Thoracic aorta (tissue), 2 donors: ENCODE data around the gene GAB2. TPM values are rescaled to one million over a fixed set of nuclear protein-coding genes. Genes with fewer than 3 reads are reported as not detected.
A peak's percentile ranks its signal among the peaks of the same experiment; 100 is the strongest.

Source experiments
- ATAC-seq: fragments of 150-250 bp; one replicate; pipeline ENCODE4 v1.8.0; 2017; ENCODE audit warnings: low read depth; ENCODE audit not compliant: insufficient number of reproducible peaks, low FRiP score
- DNase-seq: peaks from one replicate; pipeline ENCODE4 v3.0.0-alpha.2; 2020; ENCODE audit warnings: low spot score
- H3K27ac ChIP-seq, 2 donors: fragments of 200-600 bp; sonication (generic); 1 replicate in 1 of 2; 2 replicates in 1 of 2; pipeline ENCODE4 v1.5.1; 2016; ENCODE audit warnings: mild to moderate bottlenecking in 2 of 2, moderate library complexity in 2 of 2
- H3K27me3 ChIP-seq: fragments of 200-600 bp; sonication (generic); replicated peaks from 2 replicates; pipeline ENCODE4 v1.6.0; 2016; ENCODE audit warnings: mild to moderate bottlenecking; ENCODE audit not compliant: insufficient read depth
- H3K36me3 ChIP-seq: fragments of 200-600 bp; sonication (generic); one replicate; pipeline ENCODE4 v1.5.1; 2016
- H3K4me1 ChIP-seq, 2 donors: fragments of 200-600 bp; sonication (generic); 1 replicate in 1 of 2; 2 replicates in 1 of 2; pipeline versions ENCODE4 v1.5.1 to v1.6.0; 2016; ENCODE audit warnings: low read depth in 2 of 2, mild to moderate bottlenecking in 1 of 2; ENCODE audit not compliant: control insufficient read depth in 1 of 2
- H3K4me3 ChIP-seq: fragments of 200-600 bp; sonication (generic); 2 replicates; pipeline ENCODE4 v1.5.1; 2016; ENCODE audit warnings: mild to moderate bottlenecking
- H3K9me3 ChIP-seq: fragments of 200-600 bp; sonication (generic); 2 replicates; pipeline ENCODE4 v1.5.1; 2016
- CTCF ChIP-seq: fragments of 200-600 bp; sonication (generic); IDR thresholded peaks from one replicate; pipeline ENCODE4 v1.5.1; 2019; ENCODE audit warnings: antibody characterized with exemption
- total RNA-seq, 2 donors: library from RNA; depleted of rRNA; stranded (reverse); fragments of >200 nt; gene quantifications; one replicate each; pipeline versions ENCODE4 v1.1.0 to v1.2.3, GENCODE V29; 2016

The GAB2 gene
- total RNA-seq, 2 donors from 2014 or later, result 65.4 to 91.5 TPM

- Histone ChIP-seq H3K36me3 (no peaks in the 10 kb centered on the region), H3K9me3 (no peaks in the 10 kb centered on the region), H3K27ac (peak overlapping the region in 1 of 2 donors; percentile 29), H3K27me3 (no peaks in the 10 kb centered on the region), H3K4me1 (peaks cover 18 to 60% of the 10 kb centered on the region in 2 donors), H3K4me3 (no peak overlapping the region)
- TF ChIP-seq CTCF, result no peak
- ATAC-seq (no peak), DNase-seq (no peak)
These were observed 155.4 kb downstream of the GAB2 start for GRCh38 chr11:78262238-78262637.

GRCh38 chr11:78261828-78262227 is 155.8 kb downstream of the GAB2 start:
- no peak for ATAC-seq
- H3K27ac ChIP-seq, result peak overlapping the region in 1 of 2 donors; percentile 29
- no peak for DNase-seq

GRCh38 chr11:78261367-78261766 is 156.3 kb downstream of the GAB2 start:
- ATAC-seq, result no peak
- no peak overlapping the region for H3K4me3 ChIP-seq
- no peak for DNase-seq

More at GRCh38 chr11:78261828-78262227, 155.8 kb downstream of the GAB2 start:
- H3K4me1 ChIP-seq, result peaks cover 20 to 62% of the 10 kb centered on the region in 2 donors
- H3K36me3 ChIP-seq, result no peaks in the 10 kb centered on the region
- TF ChIP-seq CTCF, result no peak
- no peaks in the 10 kb centered on the region for H3K9me3 ChIP-seq
- no peak overlapping the region for H3K4me3 ChIP-seq
- no peaks in the 10 kb centered on the region for H3K27me3 ChIP-seq

GRCh38 chr11:78259777-78260487 is 157.7 kb downstream of the GAB2 start:
- ATAC-seq, result no peak
- no peaks in the 10 kb centered on the region for H3K36me3 ChIP-seq
- H3K27ac ChIP-seq, result no peak overlapping the region
- no peak for DNase-seq
- H3K27me3 ChIP-seq, result no peaks in the 10 kb centered on the region
- no peak overlapping the region for H3K4me3 ChIP-seq
- H3K4me1 ChIP-seq, result peaks cover 33 to 63% of the 10 kb centered on the region in 2 donors
- H3K9me3 ChIP-seq, result no peaks in the 10 kb centered on the region
- TF ChIP-seq CTCF, result no peak

More at GRCh38 chr11:78261367-78261766, 156.3 kb downstream of the GAB2 start:
- TF ChIP-seq CTCF, result no peak
- H3K4me1 ChIP-seq, result peaks cover 22 to 62% of the 10 kb centered on the region in 2 donors
- no peaks in the 10 kb centered on the region for H3K27me3 ChIP-seq
- H3K9me3 ChIP-seq, result no peaks in the 10 kb centered on the region
- H3K27ac ChIP-seq, result peak overlapping the region in 1 of 2 donors; percentile 29
- H3K36me3 ChIP-seq, result no peaks in the 10 kb centered on the region

GRCh38 chr11:78257654-78258053 is 160.0 kb downstream of the GAB2 start:
- Histone ChIP-seq H3K4me3 (no peak overlapping the region), H3K4me1 (peaks cover 33 to 63% of the 10 kb centered on the region in 2 donors), H3K36me3 (no peaks in the 10 kb centered on the region), H3K27ac (peak overlapping the region; percentile 64 to 72), H3K27me3 (no peaks in the 10 kb centered on the region), H3K9me3 (no peaks in the 10 kb centered on the region)
- TF ChIP-seq CTCF, result no peak
- DNase-seq (no peak), ATAC-seq (no peak)
